Fibroblast of lung (primary cell): ENCODE data around the gene SUPT5H. TPM values are rescaled to one million over a fixed set of nuclear protein-coding genes. Genes with fewer than 3 reads are reported as not detected.

Experiments
- DNase-seq, 2 donors: peaks; one replicate each; pipeline versions ENCODE4 v3.0.0 to v3.0.0-alpha.2; 2010; ENCODE audit warnings: low read depth in 2 of 2
- H2AFZ ChIP-seq: 2 replicates; pipeline ENCODE4 v1.5.1; 2012; ENCODE audit warnings: low read length, control low read depth, inconsistent platforms
- H3K27ac ChIP-seq: 2 replicates; pipeline ENCODE4 v1.5.1; 2011; ENCODE audit warnings: low read length, control low read depth; ENCODE audit not compliant: insufficient read depth
- H3K27me3 ChIP-seq: 2 replicates; pipeline ENCODE4 v1.5.1; 2011; ENCODE audit warnings: mild to moderate bottlenecking, low read length; ENCODE audit not compliant: control insufficient read depth, insufficient read depth
- H3K36me3 ChIP-seq: 2 replicates; pipeline ENCODE4 v1.5.1; 2011; ENCODE audit warnings: low read length; ENCODE audit not compliant: control insufficient read depth, insufficient read depth
- H3K4me1 ChIP-seq: 2 replicates; pipeline ENCODE4 v1.5.1; 2011; ENCODE audit warnings: low read length; ENCODE audit not compliant: control insufficient read depth, insufficient read depth; ENCODE audit errors: extremely low read depth
- H3K4me2 ChIP-seq: 2 replicates; pipeline ENCODE4 v1.5.1; 2011; ENCODE audit warnings: low read length, control low read depth; ENCODE audit not compliant: insufficient read depth; ENCODE audit errors: extremely low read depth
- H3K4me3 ChIP-seq, 4 experiments: fragments of 200-600 bp in 1 of 4; sonication (generic) in 1 of 4; replicated peaks in 1 of 4; 2 replicates each; pipeline ENCODE4 v1.5.1; 2011 to 2016; ENCODE audit warnings: low read length in 4 of 4, low read depth in 3 of 4, mild to moderate bottlenecking in 3 of 4, control low read depth in 2 of 4, inconsistent platforms in 1 of 4, mixed read lengths in 1 of 4; ENCODE audit not compliant: insufficient read depth in 1 of 4; ENCODE audit errors: control extremely low read depth in 1 of 4
- H3K79me2 ChIP-seq: 2 replicates; pipeline ENCODE4 v1.5.1; 2012; ENCODE audit warnings: mild to moderate bottlenecking, low read length, inconsistent platforms; ENCODE audit not compliant: control insufficient read depth, insufficient read depth
- H3K9ac ChIP-seq: 2 replicates; pipeline ENCODE4 v1.5.1; 2011; ENCODE audit warnings: mild to moderate bottlenecking, low read length, control low read depth; ENCODE audit not compliant: insufficient read depth
- H3K9me3 ChIP-seq: 2 replicates; pipeline ENCODE4 v1.5.1; 2012; ENCODE audit warnings: low read depth, low read length; ENCODE audit not compliant: control insufficient read depth, insufficient read depth
- H4K20me1 ChIP-seq: 2 replicates; pipeline ENCODE4 v1.5.1; 2011; ENCODE audit warnings: low read length; ENCODE audit not compliant: control insufficient read depth, insufficient read depth; ENCODE audit errors: extremely low read depth
- CTCF ChIP-seq, 2 donors: IDR thresholded peaks in 1 of 2; conservative IDR thresholded peaks in 1 of 2; 1 replicate in 1 of 2; 2 replicates in 1 of 2; pipeline ENCODE4 v1.5.1; 2011 to 2012; ENCODE audit warnings: low read length in 2 of 2, control low read depth in 1 of 2, inconsistent platforms in 1 of 2, low read depth in 1 of 2, mild to moderate bottlenecking in 1 of 2
- EZH2 ChIP-seq: IDR thresholded peaks from 2 replicates; pipeline ENCODE4 v1.5.1; 2012; ENCODE audit warnings: low read length, control low read depth, mild to moderate bottlenecking; ENCODE audit errors: missing control alignments
- polyA plus RNA-seq, 2 donors: library from polyadenylated mRNA; depleted of rRNA in 1 of 2; stranded (reverse) in 1 of 2; unstranded in 1 of 2; fragments of >200 nt; gene quantifications; 2 replicates each; pipeline ENCODE4 v1.2.1, GENCODE V29; 2011 to 2012; ENCODE audit warnings: missing spikeins in 1 of 2
- total RNA-seq: library from RNA; depleted of rRNA; stranded (reverse); fragments of >200 nt; gene quantifications from 2 replicates; pipeline ENCODE4 v1.2.1, GENCODE V29; 2014

Gene SUPT5H
- total and polyA plus RNA-seq, 2 donors (not counting 1 experiment from before 2014, with no cell fraction given): 50.2 to 77.8 TPM

GRCh38 chr19:39403331-39404312 lies 41.8 kb upstream of the SUPT5H start:
- Histone ChIP-seq H3K36me3 (peaks cover 12% of the 10 kb centered on the region), H3K27me3 (no peaks in the 10 kb centered on the region), H2AFZ (no peak overlapping the region), H3K4me1 (peaks cover 29% of the 10 kb centered on the region), H3K9ac (peak overlapping the region; percentile 86), H3K27ac (peak overlapping the region; percentile 96), H3K79me2 (peaks cover 29% of the 10 kb centered on the region), H4K20me1 (peaks cover 6% of the 10 kb centered on the region), H3K9me3 (no peaks in the 10 kb centered on the region), H3K4me3 (peak overlapping the region; percentile 30 to 58 (median 44)), H3K4me2 (peak overlapping the region; percentile 79)
- peak; percentile 97 to 100 for DNase-seq
- no peak for TF ChIP-seq CTCF (conservative IDR thresholded peaks at IDR 0.05 in 1 of 2, IDR thresholded peaks at IDR 0.05 in 1 of 2; ENCODE audit: low read depth in 1 of 2, low read length in 2 of 2)
- TF ChIP-seq EZH2: no peak

GRCh38 chr19:39405261-39405957 lies 40.0 kb upstream of the SUPT5H start:
- peaks cover 12% of the 10 kb centered on the region for H3K36me3 ChIP-seq
- peaks cover 38% of the 10 kb centered on the region for H3K79me2 ChIP-seq
- no peak overlapping the region for H3K4me2 ChIP-seq
- TF ChIP-seq EZH2 (no peak), CTCF (conservative IDR thresholded peaks at IDR 0.05 in 1 of 2, IDR thresholded peaks at IDR 0.05 in 1 of 2; ENCODE audit: low read depth in 1 of 2, low read length in 2 of 2) (no peak)
- DNase-seq: no peak
- no peaks in the 10 kb centered on the region for H3K27me3 ChIP-seq
- H3K9me3 ChIP-seq: no peaks in the 10 kb centered on the region
- no peak overlapping the region for H3K9ac ChIP-seq
- H3K4me3 ChIP-seq: peak overlapping the region in 1 of 4 experiments; percentile 98
- H4K20me1 ChIP-seq: peaks cover 6% of the 10 kb centered on the region
- H2AFZ ChIP-seq: no peak overlapping the region
- H3K27ac ChIP-seq: peak overlapping the region; percentile 95
- peaks cover 28% of the 10 kb centered on the region for H3K4me1 ChIP-seq
